GM23338 (cell line): ENCODE data around the gene SETBP1. TPM values are rescaled to one million over a fixed set of nuclear protein-coding genes. Genes with fewer than 3 reads are reported as not detected.
A peak's percentile ranks its signal among the peaks of the same experiment; 100 is the strongest.

Experiments
- ATAC-seq: fragments of 200-7000 bp; cut with Tn5 transposase; 3 replicates; pipeline ENCODE4 v1.9.1; 2020
- DNase-seq: peaks from one replicate; pipeline ENCODE4 v3.0.0-alpha.2; 2015; ENCODE audit warnings: low spot score
- H2AFZ ChIP-seq: fragments of 200-600 bp; sonication (generic); 2 replicates; pipeline ENCODE4 v1.8.0; 2016; ENCODE audit warnings: antibody characterized with exemption, mild to moderate bottlenecking, moderate library complexity
- H3F3A ChIP-seq: fragments of 200-600 bp; sonication (generic); replicated peaks from 2 replicates; pipeline ENCODE4 v1.8.0; 2017; ENCODE audit warnings: antibody characterized with exemption, mixed run types, low read depth
- H3K27ac ChIP-seq: fragments of 200-600 bp; sonication (generic); 2 replicates; pipeline ENCODE4 v1.6.1; 2016; ENCODE audit warnings: low read depth
- H3K27me3 ChIP-seq: fragments of 200-600 bp; sonication (generic); 2 replicates; pipeline ENCODE4 v1.8.0; 2016; ENCODE audit warnings: mild to moderate bottlenecking, mixed run types, moderate library complexity; ENCODE audit not compliant: insufficient read depth
- H3K36me3 ChIP-seq: fragments of 200-600 bp; sonication (generic); 2 replicates; pipeline ENCODE4 v1.8.0; 2016; ENCODE audit warnings: mild to moderate bottlenecking; ENCODE audit not compliant: insufficient read depth
- H3K4me1 ChIP-seq: fragments of 200-600 bp; sonication (generic); 2 replicates; pipeline ENCODE4 v1.8.0; 2016; ENCODE audit warnings: mild to moderate bottlenecking, moderate library complexity; ENCODE audit not compliant: insufficient read depth
- H3K4me2 ChIP-seq: fragments of 200-600 bp; sonication (generic); 2 replicates; pipeline ENCODE4 v1.7.1; 2017; ENCODE audit warnings: mixed run types
- H3K4me3 ChIP-seq: fragments of 200-600 bp; sonication (generic); 2 replicates; pipeline ENCODE4 v1.6.1; 2016; ENCODE audit warnings: mixed run types
- H3K79me2 ChIP-seq: fragments of 200-600 bp; sonication (generic); replicated peaks from 2 replicates; pipeline ENCODE4 v1.8.0; 2017; ENCODE audit warnings: mild to moderate bottlenecking; ENCODE audit not compliant: insufficient read depth
- H3K9me2 ChIP-seq: fragments of 200-600 bp; sonication (generic); 2 replicates; pipeline ENCODE4 v1.8.0; 2017; ENCODE audit not compliant: insufficient read depth
- H4K20me1 ChIP-seq: fragments of 200-600 bp; sonication (generic); replicated peaks from 2 replicates; pipeline ENCODE4 v1.8.0; 2017; ENCODE audit warnings: mild to moderate bottlenecking; ENCODE audit not compliant: insufficient read depth
- H3K27ac Mint-ChIP-seq: 2 replicates; pipeline ENCODE4 v1.8.0; 2020; ENCODE audit warnings: inconsistent platforms, mild to moderate bottlenecking, moderate library complexity, mixed read lengths
- H3K27me3 Mint-ChIP-seq: 3 replicates; pipeline ENCODE4 v1.8.0; 2022; ENCODE audit warnings: low read depth, mild to moderate bottlenecking, moderate library complexity, mixed read lengths, inconsistent platforms; ENCODE audit not compliant: insufficient read depth, poor library complexity
- H3K36me3 Mint-ChIP-seq: 3 replicates; pipeline ENCODE4 v1.8.0; 2021; ENCODE audit warnings: low read depth, mild to moderate bottlenecking, inconsistent platforms, moderate library complexity, mixed read lengths
- H3K4me1 Mint-ChIP-seq: 3 replicates; pipeline ENCODE4 v1.8.0; 2020; ENCODE audit warnings: mild to moderate bottlenecking, inconsistent platforms, mixed read lengths
- H3K4me3 Mint-ChIP-seq: 3 replicates; pipeline ENCODE4 v1.8.0; 2021; ENCODE audit warnings: moderate library complexity, mild to moderate bottlenecking, inconsistent platforms, mixed read lengths
- H3K9me3 Mint-ChIP-seq: 3 replicates; pipeline ENCODE4 v1.8.0; 2020; ENCODE audit warnings: moderate library complexity, mild to moderate bottlenecking, inconsistent platforms, mixed read lengths
- CREB1 ChIP-seq: fragments of 250-450 bp; sonication (Bioruptor Pico); IDR thresholded peaks from 2 replicates; pipeline ENCODE4 v1.5.0; 2020; ENCODE audit warnings: low read depth, mild to moderate bottlenecking, moderate library complexity
- ETS1 ChIP-seq: IDR thresholded peaks from 2 replicates; pipeline ENCODE4 v1.6.1; 2016; ENCODE audit warnings: antibody characterized with exemption
- EZH2 ChIP-seq: fragments of 200-600 bp; sonication (generic); IDR thresholded peaks from one replicate; pipeline ENCODE4 v1.8.0; 2017; ENCODE audit warnings: antibody characterized with exemption, mild to moderate bottlenecking, low read depth; ENCODE audit not compliant: unreplicated experiment
- EZH2phosphoT487 ChIP-seq: fragments of 200-600 bp; sonication (generic); IDR thresholded peaks from one replicate; pipeline ENCODE4 v1.8.1; 2018; ENCODE audit warnings: antibody characterized with exemption; ENCODE audit not compliant: unreplicated experiment
- JUNB ChIP-seq: IDR thresholded peaks from one replicate; pipeline ENCODE4 v1.6.1; 2016; ENCODE audit warnings: antibody characterized with exemption; ENCODE audit not compliant: unreplicated experiment
- NANOG ChIP-seq: IDR thresholded peaks from 2 replicates; pipeline ENCODE4 v1.6.1; 2016; ENCODE audit warnings: antibody characterized with exemption, borderline replicate concordance
- POLR2AphosphoS5 ChIP-seq: IDR thresholded peaks from 2 replicates; pipeline ENCODE4 v1.6.1; 2016; ENCODE audit warnings: antibody characterized with exemption, low read depth
- REST ChIP-seq: IDR thresholded peaks from one replicate; pipeline ENCODE4 v1.6.1; 2018; ENCODE audit warnings: antibody characterized with exemption; ENCODE audit not compliant: unreplicated experiment
- STAT1 ChIP-seq: IDR thresholded peaks from one replicate; pipeline ENCODE4 v1.6.1; 2016; ENCODE audit warnings: antibody characterized with exemption; ENCODE audit not compliant: unreplicated experiment
- ZNF114 ChIP-seq: fragments of 250-450 bp; sonication (Bioruptor Pico); IDR thresholded peaks from 2 replicates; pipeline ENCODE4 v1.5.0; 2020; ENCODE audit warnings: mild to moderate bottlenecking, moderate library complexity
- ZNF331 ChIP-seq: fragments of 250-450 bp; sonication (Bioruptor Pico); IDR thresholded peaks from 2 replicates; pipeline ENCODE4 v1.5.0; 2020; ENCODE audit warnings: low read depth, mild to moderate bottlenecking, moderate library complexity
- polyA plus RNA-seq: library from polyadenylated mRNA; unstranded; fragments of >200 nt; fragmentation: Nextera tagmentation; extraction: Ambion mirVana; gene quantifications from 2 replicates; pipeline ENCODE4 v1.2.1, GENCODE V29; 2016
- total RNA-seq: library from RNA; depleted of rRNA; stranded (reverse); fragments of >200 nt; shearing (Covaris generic); gene quantifications from 2 replicates; pipeline ENCODE4 v1.2.3, GENCODE V29; 2014
- TF ChIP-seq, protein P1 (sequence below): fragments of 250-450 bp; sonication (Bioruptor Pico); IDR thresholded peaks from 2 replicates; pipeline ENCODE4 v1.5.0; 2020; ENCODE audit warnings: mild to moderate bottlenecking, moderate library complexity
- TF ChIP-seq, protein P2 (sequence below), 2 experiments: fragments of 200-600 bp in 1 of 2; sonication (generic) in 1 of 2; conservative IDR thresholded peaks; 2 replicates each; pipeline versions ENCODE4 v1.5.1 to v1.6.1; 2016 to 2017; ENCODE audit warnings: antibody characterized with exemption in 2 of 2, low read depth in 2 of 2, mild to moderate bottlenecking in 2 of 2, moderate library complexity in 1 of 2

Gene SETBP1
- total and polyA plus RNA-seq, 2 experiments from 2014 or later, result 1.6 to 5.5 TPM

DNA sequence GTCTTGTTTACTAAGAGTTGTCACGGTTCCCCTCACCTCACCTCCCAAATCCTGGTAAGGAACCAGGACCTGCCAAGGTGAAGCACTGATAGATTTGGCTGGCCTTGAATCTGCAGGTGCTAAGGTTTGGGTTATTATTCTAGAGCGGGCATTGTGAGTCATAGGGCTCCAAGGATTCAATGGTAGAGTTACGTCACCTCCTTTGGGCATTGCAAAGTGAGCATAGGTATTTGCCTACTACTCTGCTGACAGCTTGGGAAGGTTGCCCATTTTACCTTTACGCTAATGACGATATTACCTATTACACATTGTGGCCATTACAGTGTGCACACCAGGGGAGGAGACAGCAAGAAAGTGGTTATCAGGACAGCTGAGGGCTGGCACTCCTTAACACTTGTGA is 59.3 kb downstream of the SETBP1 start:
- no peak for TF ChIP-seq NANOG
- no peak for TF ChIP-seq STAT1
- TF ChIP-seq, protein P1, sequence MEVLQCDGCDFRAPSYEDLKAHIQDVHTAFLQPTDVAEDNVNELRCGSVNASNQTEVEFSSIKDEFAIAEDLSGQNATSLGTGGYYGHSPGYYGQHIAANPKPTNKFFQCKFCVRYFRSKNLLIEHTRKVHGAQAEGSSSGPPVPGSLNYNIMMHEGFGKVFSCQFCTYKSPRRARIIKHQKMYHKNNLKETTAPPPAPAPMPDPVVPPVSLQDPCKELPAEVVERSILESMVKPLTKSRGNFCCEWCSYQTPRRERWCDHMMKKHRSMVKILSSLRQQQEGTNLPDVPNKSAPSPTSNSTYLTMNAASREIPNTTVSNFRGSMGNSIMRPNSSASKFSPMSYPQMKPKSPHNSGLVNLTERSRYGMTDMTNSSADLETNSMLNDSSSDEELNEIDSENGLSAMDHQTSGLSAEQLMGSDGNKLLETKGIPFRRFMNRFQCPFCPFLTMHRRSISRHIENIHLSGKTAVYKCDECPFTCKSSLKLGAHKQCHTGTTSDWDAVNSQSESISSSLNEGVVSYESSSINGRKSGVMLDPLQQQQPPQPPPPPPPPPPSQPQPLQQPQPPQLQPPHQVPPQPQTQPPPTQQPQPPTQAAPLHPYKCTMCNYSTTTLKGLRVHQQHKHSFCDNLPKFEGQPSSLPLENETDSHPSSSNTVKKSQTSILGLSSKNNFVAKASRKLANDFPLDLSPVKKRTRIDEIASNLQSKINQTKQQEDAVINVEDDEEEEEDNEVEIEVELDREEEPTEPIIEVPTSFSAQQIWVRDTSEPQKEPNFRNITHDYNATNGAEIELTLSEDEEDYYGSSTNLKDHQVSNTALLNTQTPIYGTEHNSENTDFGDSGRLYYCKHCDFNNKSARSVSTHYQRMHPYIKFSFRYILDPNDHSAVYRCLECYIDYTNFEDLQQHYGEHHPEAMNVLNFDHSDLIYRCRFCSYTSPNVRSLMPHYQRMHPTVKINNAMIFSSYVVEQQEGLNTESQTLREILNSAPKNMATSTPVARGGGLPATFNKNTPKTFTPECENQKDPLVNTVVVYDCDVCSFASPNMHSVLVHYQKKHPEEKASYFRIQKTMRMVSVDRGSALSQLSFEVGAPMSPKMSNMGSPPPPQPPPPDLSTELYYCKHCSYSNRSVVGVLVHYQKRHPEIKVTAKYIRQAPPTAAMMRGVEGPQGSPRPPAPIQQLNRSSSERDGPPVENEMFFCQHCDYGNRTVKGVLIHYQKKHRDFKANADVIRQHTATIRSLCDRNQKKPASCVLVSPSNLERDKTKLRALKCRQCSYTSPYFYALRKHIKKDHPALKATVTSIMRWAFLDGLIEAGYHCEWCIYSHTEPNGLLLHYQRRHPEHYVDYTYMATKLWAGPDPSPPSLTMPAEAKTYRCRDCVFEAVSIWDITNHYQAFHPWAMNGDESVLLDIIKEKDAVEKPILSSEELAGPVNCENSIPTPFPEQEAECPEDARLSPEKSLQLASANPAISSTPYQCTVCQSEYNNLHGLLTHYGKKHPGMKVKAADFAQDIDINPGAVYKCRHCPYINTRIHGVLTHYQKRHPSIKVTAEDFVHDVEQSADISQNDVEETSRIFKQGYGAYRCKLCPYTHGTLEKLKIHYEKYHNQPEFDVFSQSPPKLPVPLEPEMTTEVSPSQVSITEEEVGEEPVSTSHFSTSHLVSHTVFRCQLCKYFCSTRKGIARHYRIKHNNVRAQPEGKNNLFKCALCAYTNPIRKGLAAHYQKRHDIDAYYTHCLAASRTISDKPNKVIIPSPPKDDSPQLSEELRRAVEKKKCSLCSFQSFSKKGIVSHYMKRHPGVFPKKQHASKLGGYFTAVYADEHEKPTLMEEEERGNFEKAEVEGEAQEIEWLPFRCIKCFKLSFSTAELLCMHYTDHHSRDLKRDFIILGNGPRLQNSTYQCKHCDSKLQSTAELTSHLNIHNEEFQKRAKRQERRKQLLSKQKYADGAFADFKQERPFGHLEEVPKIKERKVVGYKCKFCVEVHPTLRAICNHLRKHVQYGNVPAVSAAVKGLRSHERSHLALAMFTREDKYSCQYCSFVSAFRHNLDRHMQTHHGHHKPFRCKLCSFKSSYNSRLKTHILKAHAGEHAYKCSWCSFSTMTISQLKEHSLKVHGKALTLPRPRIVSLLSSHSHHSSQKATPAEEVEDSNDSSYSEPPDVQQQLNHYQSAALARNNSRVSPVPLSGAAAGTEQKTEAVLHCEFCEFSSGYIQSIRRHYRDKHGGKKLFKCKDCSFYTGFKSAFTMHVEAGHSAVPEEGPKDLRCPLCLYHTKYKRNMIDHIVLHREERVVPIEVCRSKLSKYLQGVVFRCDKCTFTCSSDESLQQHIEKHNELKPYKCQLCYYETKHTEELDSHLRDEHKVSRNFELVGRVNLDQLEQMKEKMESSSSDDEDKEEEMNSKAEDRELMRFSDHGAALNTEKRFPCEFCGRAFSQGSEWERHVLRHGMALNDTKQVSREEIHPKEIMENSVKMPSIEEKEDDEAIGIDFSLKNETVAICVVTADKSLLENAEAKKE (CRISPR knock-in tag), result no peak
- TF ChIP-seq REST, result no peak
- no peak for TF ChIP-seq ZNF331 (CRISPR knock-in tag)
- no peak for TF ChIP-seq CREB1
- TF ChIP-seq EZH2phosphoT487, result no peak
- TF ChIP-seq, protein P2, sequence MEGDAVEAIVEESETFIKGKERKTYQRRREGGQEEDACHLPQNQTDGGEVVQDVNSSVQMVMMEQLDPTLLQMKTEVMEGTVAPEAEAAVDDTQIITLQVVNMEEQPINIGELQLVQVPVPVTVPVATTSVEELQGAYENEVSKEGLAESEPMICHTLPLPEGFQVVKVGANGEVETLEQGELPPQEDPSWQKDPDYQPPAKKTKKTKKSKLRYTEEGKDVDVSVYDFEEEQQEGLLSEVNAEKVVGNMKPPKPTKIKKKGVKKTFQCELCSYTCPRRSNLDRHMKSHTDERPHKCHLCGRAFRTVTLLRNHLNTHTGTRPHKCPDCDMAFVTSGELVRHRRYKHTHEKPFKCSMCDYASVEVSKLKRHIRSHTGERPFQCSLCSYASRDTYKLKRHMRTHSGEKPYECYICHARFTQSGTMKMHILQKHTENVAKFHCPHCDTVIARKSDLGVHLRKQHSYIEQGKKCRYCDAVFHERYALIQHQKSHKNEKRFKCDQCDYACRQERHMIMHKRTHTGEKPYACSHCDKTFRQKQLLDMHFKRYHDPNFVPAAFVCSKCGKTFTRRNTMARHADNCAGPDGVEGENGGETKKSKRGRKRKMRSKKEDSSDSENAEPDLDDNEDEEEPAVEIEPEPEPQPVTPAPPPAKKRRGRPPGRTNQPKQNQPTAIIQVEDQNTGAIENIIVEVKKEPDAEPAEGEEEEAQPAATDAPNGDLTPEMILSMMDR (conservative IDR thresholded peaks at IDR 0.05; ENCODE audit: low read depth in 2 of 2), result no peak
- no peak for TF ChIP-seq JUNB
- no peak for TF ChIP-seq POLR2AphosphoS5
- TF ChIP-seq EZH2, result no peak
- TF ChIP-seq ZNF114 (CRISPR knock-in tag), result no peak
- no peak for TF ChIP-seq ETS1
- no peak overlapping the region for H3K4me3 ChIP-seq
- H3K4me1 Mint-ChIP-seq, result peaks cover 30% of the 10 kb centered on the region
- H3K79me2 ChIP-seq, result no peaks in the 10 kb centered on the region
- H4K20me1 ChIP-seq, result no peaks in the 10 kb centered on the region
- no peaks in the 10 kb centered on the region for H3K9me3 Mint-ChIP-seq
- H3K4me1 ChIP-seq, result peaks cover 24% of the 10 kb centered on the region
- no peaks in the 10 kb centered on the region for H3K36me3 ChIP-seq
- no peak for ATAC-seq
- DNase-seq, result peak; percentile 20
- no peaks in the 10 kb centered on the region for H3K27me3 ChIP-seq
- no peaks in the 10 kb centered on the region for H3K9me2 ChIP-seq
- H3K4me3 Mint-ChIP-seq, result no peak overlapping the region
- no peak overlapping the region for H2AFZ ChIP-seq
- H3K27ac ChIP-seq, result no peak overlapping the region
- H3K27ac Mint-ChIP-seq, result no peak overlapping the region
- no peak overlapping the region for H3K4me2 ChIP-seq
- no peaks in the 10 kb centered on the region for H3F3A ChIP-seq
- no peaks in the 10 kb centered on the region for H3K36me3 Mint-ChIP-seq
- peaks cover 2% of the 10 kb centered on the region for H3K27me3 Mint-ChIP-seq
